KMS-11 (cell line): Measurements from ENCODE around the gene MID1IP1.

ENCODE experiments used
- H2AFZ ChIP-seq: fragments of 200-600 bp; sonication (generic); 2 replicates; pipeline ENCODE4 v1.6.1; 2016; ENCODE audit warnings: antibody characterized with exemption, mixed run types, low read depth
- H3K27ac ChIP-seq: fragments of 200-600 bp; sonication (generic); 2 replicates; pipeline ENCODE4 v1.6.1; 2016; ENCODE audit warnings: mild to moderate bottlenecking, mixed run types
- H3K27me3 ChIP-seq: fragments of 200-600 bp; sonication (generic); 2 replicates; pipeline ENCODE4 v1.6.1; 2017; ENCODE audit warnings: mild to moderate bottlenecking, low read depth, mixed run types, moderate library complexity; ENCODE audit not compliant: insufficient read depth
- H3K36me3 ChIP-seq: fragments of 200-600 bp; sonication (generic); 2 replicates; pipeline ENCODE4 v1.6.1; 2017; ENCODE audit warnings: mild to moderate bottlenecking, mixed run types; ENCODE audit not compliant: insufficient read depth
- H3K4me1 ChIP-seq: fragments of 200-600 bp; sonication (generic); 2 replicates; pipeline ENCODE4 v1.6.1; 2016; ENCODE audit warnings: mild to moderate bottlenecking, low read depth, mixed run types; ENCODE audit not compliant: poor library complexity, severe bottlenecking
- H3K4me2 ChIP-seq: fragments of 200-600 bp; sonication (generic); 2 replicates; pipeline ENCODE4 v1.7.0; 2016; ENCODE audit warnings: mild to moderate bottlenecking, mixed run types
- H3K4me3 ChIP-seq: fragments of 200-600 bp; sonication (generic); IDR thresholded peaks from 2 replicates; pipeline ENCODE4 v1.6.1; 2017; ENCODE audit warnings: low read depth, low read length, mixed read lengths; ENCODE audit not compliant: insufficient read depth
- H3K79me2 ChIP-seq: fragments of 200-600 bp; sonication (generic); 2 replicates; pipeline ENCODE4 v1.6.1; 2016; ENCODE audit warnings: low read depth, mixed run types; ENCODE audit not compliant: insufficient read depth
- H3K9ac ChIP-seq: fragments of 200-600 bp; sonication (generic); 2 replicates; pipeline ENCODE4 v1.6.1; 2016; ENCODE audit warnings: mild to moderate bottlenecking, mixed run types
- H4K20me1 ChIP-seq: fragments of 200-600 bp; sonication (generic); 2 replicates; pipeline ENCODE4 v1.6.1; 2016; ENCODE audit warnings: mild to moderate bottlenecking, mixed run types; ENCODE audit not compliant: insufficient read depth
- TF ChIP-seq, protein P1 (sequence below): fragments of 200-600 bp; sonication (generic); conservative IDR thresholded peaks from 2 replicates; pipeline ENCODE4 v1.6.1; 2017; ENCODE audit warnings: low read depth, mild to moderate bottlenecking, antibody characterized with exemption, low read length, moderate library complexity, mixed read lengths

MID1IP1 gene, protein sequence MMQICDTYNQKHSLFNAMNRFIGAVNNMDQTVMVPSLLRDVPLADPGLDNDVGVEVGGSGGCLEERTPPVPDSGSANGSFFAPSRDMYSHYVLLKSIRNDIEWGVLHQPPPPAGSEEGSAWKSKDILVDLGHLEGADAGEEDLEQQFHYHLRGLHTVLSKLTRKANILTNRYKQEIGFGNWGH

DNA sequence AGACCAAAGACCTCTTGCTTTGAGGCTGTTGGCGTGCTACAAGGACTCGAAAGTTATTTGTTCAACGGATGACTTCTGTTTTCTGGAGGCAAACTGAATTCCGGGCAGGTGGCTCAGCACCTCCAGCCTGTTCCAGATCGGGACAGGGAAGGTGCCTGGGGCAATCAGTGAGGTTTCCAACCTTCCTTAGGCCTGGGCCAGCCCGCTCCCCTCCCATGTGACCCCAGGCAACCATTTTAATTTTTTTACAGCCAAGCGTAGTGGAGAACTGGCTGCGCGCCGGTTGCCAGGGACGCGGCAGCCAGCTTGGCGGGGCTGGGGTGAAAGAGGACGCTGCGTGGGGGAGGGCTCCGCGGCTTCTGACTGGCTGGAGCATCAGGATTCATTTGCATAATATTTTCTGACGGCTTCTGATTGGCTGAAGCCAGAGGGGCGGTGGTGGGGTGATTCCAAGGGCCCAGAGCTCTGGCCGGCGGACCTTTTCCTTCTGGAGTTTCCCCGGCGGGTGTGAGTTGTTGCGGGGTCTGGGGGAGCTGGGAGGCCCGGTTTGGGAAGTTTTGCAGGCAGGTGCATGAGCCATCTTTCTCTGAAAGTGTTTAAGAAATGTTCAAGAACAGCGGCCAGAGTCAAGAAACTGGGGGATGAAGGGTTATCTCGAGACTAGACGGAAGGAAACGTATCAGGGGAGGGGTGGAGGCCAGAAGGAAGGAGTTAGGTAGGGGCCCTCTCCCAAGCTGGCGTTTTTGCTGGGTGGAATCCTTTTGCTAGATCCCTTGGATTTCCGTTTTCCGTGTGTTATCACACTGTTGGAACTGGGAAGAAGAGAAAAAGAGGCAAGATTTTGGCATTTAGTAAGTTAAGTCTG, at the start of gene MID1IP1:
TSS of gene MID1IP1 (plus strand) at position 479 of the 865 bp plus-strand sequence. CDS start 3,488 bp downstream, outside the sequence.
- TF ChIP-seq, protein P1, sequence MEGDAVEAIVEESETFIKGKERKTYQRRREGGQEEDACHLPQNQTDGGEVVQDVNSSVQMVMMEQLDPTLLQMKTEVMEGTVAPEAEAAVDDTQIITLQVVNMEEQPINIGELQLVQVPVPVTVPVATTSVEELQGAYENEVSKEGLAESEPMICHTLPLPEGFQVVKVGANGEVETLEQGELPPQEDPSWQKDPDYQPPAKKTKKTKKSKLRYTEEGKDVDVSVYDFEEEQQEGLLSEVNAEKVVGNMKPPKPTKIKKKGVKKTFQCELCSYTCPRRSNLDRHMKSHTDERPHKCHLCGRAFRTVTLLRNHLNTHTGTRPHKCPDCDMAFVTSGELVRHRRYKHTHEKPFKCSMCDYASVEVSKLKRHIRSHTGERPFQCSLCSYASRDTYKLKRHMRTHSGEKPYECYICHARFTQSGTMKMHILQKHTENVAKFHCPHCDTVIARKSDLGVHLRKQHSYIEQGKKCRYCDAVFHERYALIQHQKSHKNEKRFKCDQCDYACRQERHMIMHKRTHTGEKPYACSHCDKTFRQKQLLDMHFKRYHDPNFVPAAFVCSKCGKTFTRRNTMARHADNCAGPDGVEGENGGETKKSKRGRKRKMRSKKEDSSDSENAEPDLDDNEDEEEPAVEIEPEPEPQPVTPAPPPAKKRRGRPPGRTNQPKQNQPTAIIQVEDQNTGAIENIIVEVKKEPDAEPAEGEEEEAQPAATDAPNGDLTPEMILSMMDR = no peak
- no peak within 1 kb of the TSS for H2AFZ ChIP-seq
- peak within 1 kb of the TSS; percentile 83 for H3K9ac ChIP-seq
- H4K20me1 ChIP-seq = no peaks in the 10 kb centered on the region
- H3K79me2 ChIP-seq = peaks cover 48% of the 10 kb centered on the region
- H3K36me3 ChIP-seq = no peaks in the 10 kb centered on the region
- no peak within 1 kb of the TSS for H3K4me3 ChIP-seq
- H3K4me2 ChIP-seq = peak within 1 kb of the TSS; percentile 60
- peak within 1 kb of the TSS; percentile 83 for H3K27ac ChIP-seq
- no peaks in the 10 kb centered on the region for H3K27me3 ChIP-seq
- H3K4me1 ChIP-seq = peaks cover 5% of the 10 kb centered on the region

DNA sequence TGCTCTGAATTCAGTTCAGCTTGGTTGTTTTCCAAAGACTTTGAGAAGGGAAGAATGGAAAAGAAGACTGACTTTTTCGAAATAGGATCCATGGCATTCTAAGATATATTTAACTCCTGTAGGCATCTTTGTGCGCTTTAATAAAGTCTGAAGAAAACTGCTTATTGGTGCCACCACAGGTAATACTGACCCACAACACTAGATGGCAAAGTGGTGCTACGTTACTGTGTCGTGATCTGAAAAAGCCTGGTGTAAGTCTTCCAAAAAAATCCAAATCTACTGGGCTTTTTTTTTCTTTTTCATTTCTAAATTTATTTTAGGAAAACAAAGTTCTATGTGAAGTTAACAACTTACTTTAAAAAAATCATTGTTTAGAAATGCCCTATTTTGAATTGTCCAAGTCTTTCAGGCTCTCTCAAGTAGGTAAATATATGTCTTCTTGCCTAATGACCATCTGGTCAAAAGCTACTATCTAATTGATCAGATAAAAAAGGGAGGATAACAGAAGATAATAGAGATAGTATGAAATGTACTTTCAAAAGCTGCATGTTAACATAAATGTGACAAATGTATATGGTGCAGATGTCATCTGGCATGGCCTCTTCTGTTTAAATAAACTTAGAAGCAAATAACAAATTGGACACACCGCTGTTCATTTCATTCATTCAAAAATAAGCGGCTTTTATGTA, 47.0 kb upstream of the MID1IP1 start:
- no peaks in the 10 kb centered on the region for H4K20me1 ChIP-seq
- H3K9ac ChIP-seq = no peak overlapping the region
- H3K79me2 ChIP-seq = no peaks in the 10 kb centered on the region
- H3K4me2 ChIP-seq = no peak overlapping the region
- H3K4me3 ChIP-seq = no peak overlapping the region
- H3K27ac ChIP-seq = no peak overlapping the region
- no peaks in the 10 kb centered on the region for H3K27me3 ChIP-seq
- TF ChIP-seq, protein P1 = peak; percentile 61
- H3K36me3 ChIP-seq = no peaks in the 10 kb centered on the region
- no peak overlapping the region for H2AFZ ChIP-seq
- no peaks in the 10 kb centered on the region for H3K4me1 ChIP-seq

DNA sequence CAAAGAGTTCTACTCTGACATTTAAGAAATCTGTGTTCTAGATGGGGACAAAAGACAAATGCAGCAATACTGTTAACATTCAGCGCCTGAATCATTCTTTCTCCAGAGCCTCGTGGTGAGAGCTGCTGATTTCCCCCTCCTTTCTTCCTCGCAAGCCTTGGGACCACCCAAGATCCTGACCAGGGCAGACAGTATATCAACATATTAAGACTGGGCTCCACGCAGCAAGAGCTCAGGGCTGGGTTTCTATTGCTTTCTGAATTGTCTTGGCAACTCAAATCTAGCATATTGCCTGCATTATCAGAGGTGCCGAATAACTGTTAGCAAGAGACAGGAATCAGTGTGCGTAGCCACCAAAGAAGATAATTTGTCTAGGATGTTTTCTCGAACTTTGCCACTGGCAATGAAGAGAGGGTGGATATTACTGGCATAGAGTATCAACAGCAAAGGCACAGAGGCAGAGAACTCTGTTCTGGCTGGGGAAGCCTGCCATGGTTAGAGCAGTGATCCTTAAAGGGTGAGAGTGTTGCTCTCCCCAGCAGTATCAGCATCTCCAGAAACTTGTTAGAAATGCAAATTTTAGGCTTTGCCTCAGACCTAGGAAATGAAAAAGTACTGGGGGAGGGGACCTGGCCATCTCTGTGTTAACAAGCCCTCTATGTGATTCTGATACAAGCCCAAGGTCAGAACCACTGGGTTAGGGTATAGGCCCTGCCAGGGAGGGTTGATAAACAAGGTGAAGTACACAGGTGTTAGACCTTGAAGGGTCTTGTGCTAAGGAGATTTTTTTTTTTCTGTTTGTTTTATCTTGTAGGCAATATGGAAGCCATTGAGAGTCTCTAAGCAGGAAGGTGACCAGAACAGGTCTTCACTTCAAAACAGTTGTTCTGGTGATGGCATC, 46.2 kb upstream of the MID1IP1 start:
- Histone ChIP-seq H3K4me1 (no peaks in the 10 kb centered on the region), H3K27ac (no peak overlapping the region), H4K20me1 (no peaks in the 10 kb centered on the region), H3K9ac (no peak overlapping the region), H3K27me3 (no peaks in the 10 kb centered on the region), H3K4me3 (no peak overlapping the region), H3K79me2 (no peaks in the 10 kb centered on the region), H3K4me2 (no peak overlapping the region), H3K36me3 (no peaks in the 10 kb centered on the region), H2AFZ (no peak overlapping the region)
- TF ChIP-seq, protein P1 = no peak

DNA sequence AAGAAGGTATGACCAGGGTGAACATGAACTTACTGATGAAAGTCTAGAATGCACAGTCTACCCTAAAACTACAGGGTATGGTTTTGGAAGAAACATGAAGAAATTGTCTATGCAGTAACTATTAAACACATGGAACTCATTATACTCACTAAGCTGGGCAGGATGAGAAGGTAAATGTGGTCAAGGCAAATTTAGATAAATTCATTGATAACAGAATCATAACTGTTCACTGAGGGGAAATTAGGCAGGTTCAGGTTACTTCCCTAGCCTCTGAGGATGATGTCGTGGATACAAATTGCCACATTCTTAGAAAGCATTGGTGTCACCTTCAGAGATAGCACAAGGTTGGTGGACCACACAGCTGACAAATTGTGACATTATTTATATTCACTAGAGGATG, 40.4 kb upstream of the MID1IP1 start:
- no peak overlapping the region for H3K9ac ChIP-seq
- no peak overlapping the region for H3K4me2 ChIP-seq
- H4K20me1 ChIP-seq = no peaks in the 10 kb centered on the region
- no peaks in the 10 kb centered on the region for H3K27me3 ChIP-seq
- no peaks in the 10 kb centered on the region for H3K79me2 ChIP-seq
- H3K4me3 ChIP-seq = no peak overlapping the region
- no peaks in the 10 kb centered on the region for H3K36me3 ChIP-seq
- TF ChIP-seq, protein P1 = no peak
- H3K4me1 ChIP-seq = no peaks in the 10 kb centered on the region
- H3K27ac ChIP-seq = no peak overlapping the region
- H2AFZ ChIP-seq = no peak overlapping the region
